ENCODE measurements around the gene AUTS2.

Gene AUTS2

GRCh38 chr7:70571403-70571934, 973.2 kb downstream of the AUTS2 start:
- TF ChIP-seq, protein P1, sequence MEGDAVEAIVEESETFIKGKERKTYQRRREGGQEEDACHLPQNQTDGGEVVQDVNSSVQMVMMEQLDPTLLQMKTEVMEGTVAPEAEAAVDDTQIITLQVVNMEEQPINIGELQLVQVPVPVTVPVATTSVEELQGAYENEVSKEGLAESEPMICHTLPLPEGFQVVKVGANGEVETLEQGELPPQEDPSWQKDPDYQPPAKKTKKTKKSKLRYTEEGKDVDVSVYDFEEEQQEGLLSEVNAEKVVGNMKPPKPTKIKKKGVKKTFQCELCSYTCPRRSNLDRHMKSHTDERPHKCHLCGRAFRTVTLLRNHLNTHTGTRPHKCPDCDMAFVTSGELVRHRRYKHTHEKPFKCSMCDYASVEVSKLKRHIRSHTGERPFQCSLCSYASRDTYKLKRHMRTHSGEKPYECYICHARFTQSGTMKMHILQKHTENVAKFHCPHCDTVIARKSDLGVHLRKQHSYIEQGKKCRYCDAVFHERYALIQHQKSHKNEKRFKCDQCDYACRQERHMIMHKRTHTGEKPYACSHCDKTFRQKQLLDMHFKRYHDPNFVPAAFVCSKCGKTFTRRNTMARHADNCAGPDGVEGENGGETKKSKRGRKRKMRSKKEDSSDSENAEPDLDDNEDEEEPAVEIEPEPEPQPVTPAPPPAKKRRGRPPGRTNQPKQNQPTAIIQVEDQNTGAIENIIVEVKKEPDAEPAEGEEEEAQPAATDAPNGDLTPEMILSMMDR (IDR thresholded peaks at IDR 0.05; ENCODE audit: borderline replicate concordance, insufficient read depth, low read depth, low read length): no peak
- no peak overlapping the region for H3K4me3 ChIP-seq (ENCODE audit: low read depth, low read length)

DNA sequence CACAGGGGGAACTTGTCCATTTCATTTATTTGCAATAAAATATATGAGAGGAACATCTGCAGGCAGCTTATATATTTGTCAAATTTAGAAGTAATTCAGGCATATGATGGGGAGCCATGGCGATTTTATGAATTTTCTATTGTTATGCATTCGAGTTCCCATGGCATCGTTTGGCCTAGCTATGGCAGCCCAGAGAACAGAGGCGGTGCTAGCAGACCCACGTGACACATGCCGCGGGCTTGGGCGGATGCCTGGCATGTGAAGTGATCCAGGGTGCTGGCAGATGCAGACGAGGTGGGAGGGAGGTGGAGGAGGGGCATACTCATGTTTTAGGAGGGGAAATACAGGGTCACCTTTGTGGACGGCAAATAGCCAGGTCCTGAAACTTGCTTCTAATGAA, 973.7 kb downstream of the AUTS2 start:
- TF ChIP-seq, protein P1 (IDR thresholded peaks at IDR 0.05; ENCODE audit: borderline replicate concordance, insufficient read depth, low read depth, low read length): no peak
- H3K4me3 ChIP-seq (ENCODE audit: low read depth, low read length): no peak overlapping the region

DNA sequence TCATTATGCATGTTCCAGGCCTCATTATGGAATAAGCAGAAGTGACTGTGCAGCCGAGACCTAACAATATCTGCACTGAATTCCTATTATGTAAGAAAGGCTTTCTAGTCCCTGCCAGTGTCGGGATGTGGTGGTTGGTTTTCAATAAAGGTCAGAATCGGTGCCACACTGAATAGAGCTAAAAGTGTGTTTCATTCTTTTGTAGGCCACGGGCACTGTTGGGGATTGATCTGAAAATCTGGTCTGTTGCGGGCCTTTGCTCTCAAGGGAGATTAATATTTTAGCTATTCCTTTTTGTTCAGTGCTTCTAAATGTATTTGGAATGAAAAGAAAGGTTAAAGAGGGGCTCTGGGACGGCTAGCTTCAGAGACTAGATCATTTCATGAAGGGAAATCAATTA, 974.3 kb downstream of the AUTS2 start:
- TF ChIP-seq, protein P1 (IDR thresholded peaks at IDR 0.05; ENCODE audit: borderline replicate concordance, insufficient read depth, low read depth, low read length): no peak
- H3K4me3 ChIP-seq (ENCODE audit: low read depth, low read length): no peak overlapping the region

DNA sequence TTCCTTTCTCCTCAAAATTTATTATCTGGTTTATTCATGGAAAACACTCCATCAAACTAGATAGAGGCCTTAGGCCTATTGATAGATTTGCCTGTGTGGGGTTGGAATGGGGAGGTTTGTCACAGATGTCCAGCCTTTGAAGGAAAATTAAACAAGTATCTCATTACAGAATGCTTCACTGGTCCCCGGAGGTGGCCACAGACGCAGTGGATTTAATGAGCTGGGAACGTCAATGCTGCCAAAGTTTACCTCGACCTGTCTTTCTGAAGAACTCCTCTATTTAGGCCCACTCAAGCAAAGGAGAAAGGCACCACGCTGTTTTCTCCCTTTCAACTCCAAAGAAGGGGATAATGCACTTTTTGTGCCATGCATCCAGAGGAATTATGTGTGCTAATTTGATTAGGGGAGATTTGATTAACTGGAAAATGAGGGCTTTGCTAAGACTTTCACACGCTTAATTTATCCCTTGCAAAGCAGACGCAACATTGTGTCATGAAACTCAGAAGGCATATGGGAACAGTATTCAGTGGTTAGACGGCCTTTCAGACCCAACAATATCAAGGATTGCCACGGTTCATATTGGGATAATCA, 974.9 kb downstream of the AUTS2 start:
- TF ChIP-seq, protein P1 (IDR thresholded peaks at IDR 0.05; ENCODE audit: borderline replicate concordance, insufficient read depth, low read depth, low read length): no peak
- no peak overlapping the region for H3K4me3 ChIP-seq (ENCODE audit: low read depth, low read length)

GRCh38 chr7:70573696-70574095, 975.4 kb downstream of the AUTS2 start:
- H3K4me3 ChIP-seq (ENCODE audit: low read depth, low read length): no peak overlapping the region
- TF ChIP-seq, protein P1 (IDR thresholded peaks at IDR 0.05; ENCODE audit: borderline replicate concordance, insufficient read depth, low read depth, low read length): no peak

- TF ChIP-seq, protein P1 (IDR thresholded peaks at IDR 0.05; ENCODE audit: borderline replicate concordance, insufficient read depth, low read depth, low read length): no peak
- H3K4me3 ChIP-seq (ENCODE audit: low read depth, low read length): no peak overlapping the region
Measured at GRCh38 chr7:70574314-70574834, 976.1 kb downstream of the AUTS2 start.

All from GM12875 (cell line).